Sigmoid colon (tissue), 7 donors: Measurements from ENCODE around the gene TCF7L2. TPM values are rescaled to one million over a fixed set of nuclear protein-coding genes. Genes with fewer than 3 reads are reported as not detected.

ENCODE experiments used
- DNase-seq: peaks from one replicate; pipeline ENCODE4 v3.0.0-alpha.2; 2019
- H3K27ac ChIP-seq, 4 donors: fragments of 200-600 bp; sonication (generic); one replicate each; pipeline ENCODE4 v1.5.1; 2016 to 2019; ENCODE audit warnings: mild to moderate bottlenecking in 1 of 4
- H3K27me3 ChIP-seq, 3 donors: fragments of 200-600 bp; sonication (generic); one replicate each; pipeline ENCODE4 v1.5.1; 2019; ENCODE audit warnings: mild to moderate bottlenecking in 1 of 3
- H3K36me3 ChIP-seq, 4 donors: fragments of 200-600 bp; sonication (generic); one replicate each; pipeline ENCODE4 v1.5.1; 2016 to 2019
- H3K4me1 ChIP-seq, 4 donors: fragments of 200-600 bp; sonication (generic); one replicate each; pipeline ENCODE4 v1.5.1; 2017 to 2019
- H3K4me3 ChIP-seq, 4 donors: fragments of 200-600 bp; sonication (generic); one replicate each; pipeline ENCODE4 v1.5.1; 2017 to 2019; ENCODE audit warnings: mild to moderate bottlenecking in 2 of 4, moderate library complexity in 1 of 4
- H3K9me3 ChIP-seq, 4 donors: fragments of 200-600 bp in 3 of 4; sonication (generic) in 3 of 4; one replicate each; pipeline versions ENCODE4 v1.5.1 to v1.6.1; 2013 to 2019
- CTCF ChIP-seq, 4 experiments: fragments of 450-650 bp in 3 of 4; fragments of 200-600 bp in 1 of 4; IDR thresholded peaks; one replicate each; pipeline ENCODE4 v1.5.1; 2016 to 2019; ENCODE audit warnings: antibody characterized with exemption in 4 of 4, mild to moderate bottlenecking in 3 of 4, moderate library complexity in 2 of 4
- EP300 ChIP-seq, 4 donors: sonication (generic); formaldehyde crosslinking; IDR thresholded peaks; one replicate each; pipeline ENCODE4 v1.6.1; 2017; ENCODE audit warnings: antibody characterized with exemption in 4 of 4
- POLR2A ChIP-seq, 2 donors: fragments of 450-650 bp; IDR thresholded peaks; one replicate each; pipeline ENCODE4 v1.6.1; 2016; ENCODE audit warnings: antibody characterized with exemption in 2 of 2, mild to moderate bottlenecking in 2 of 2, moderate library complexity in 2 of 2
- POLR2AphosphoS5 ChIP-seq, 4 donors: sonication (generic); formaldehyde crosslinking; IDR thresholded peaks; one replicate each; pipeline ENCODE4 v1.6.1; 2017; ENCODE audit warnings: antibody characterized with exemption in 4 of 4
- WGBS, 2 donors: extraction: QIAGEN DNeasy Blood & Tissue Kit; methylation state at CpG; one replicate each; pipeline ENCODE4 v1.1.7; 2013; 5-methylcytosine and 5-hydroxymethylcytosine counted together
- intact Hi-C: fragments of 100-400 bp; cut with DNase I; formaldehyde crosslinking; loops from one replicate; pipeline ENCODE4 v1.15.1; 2023
- polyA plus RNA-seq, 3 donors: library from polyadenylated mRNA; stranded (reverse); fragments of 200-250 nt; gene quantifications; one replicate each; pipeline ENCODE4 v1.2.3, GENCODE V29; 2013
- total RNA-seq, 4 donors: library from RNA; depleted of rRNA; stranded (reverse); fragments of >200 nt; gene quantifications; one replicate each; pipeline ENCODE4 v1.1.0, GENCODE V29; 2016
- donor health status: healthy with polysubstance abuse.
- donor health status: Bipolar disorder and iron deficiency.
- donor health status: healthy.

Gene TCF7L2
- total and polyA plus RNA-seq, 7 donors: 15.3 to 40.4 (median 30.0) TPM

- Histone ChIP-seq H3K27me3 (no peaks in the 10 kb centered on the region), H3K9me3 (no peaks in the 10 kb centered on the region), H3K36me3 (no peaks in the 10 kb centered on the region), H3K27ac (no peak overlapping the region), H3K4me3 (no peak overlapping the region), H3K4me1 (peaks cover 0 to 69% (median 57%) of the 10 kb centered on the region in 4 donors)
- intact Hi-C loops: no loop called here
- TF ChIP-seq POLR2AphosphoS5 (IDR thresholded peaks at IDR 0.05) (no peak), CTCF (IDR thresholded peaks at IDR 0.05) (no peak), EP300 (IDR thresholded peaks at IDR 0.05) (no peak), POLR2A (IDR thresholded peaks at IDR 0.05) (no peak)
- 97% methylated on average over 6 of the region's 6 CpGs for WGBS, 2 donors
- no peak for DNase-seq
Measured at GRCh38 chr10:113025487-113025886, 75.4 kb downstream of the TCF7L2 start.

DNA sequence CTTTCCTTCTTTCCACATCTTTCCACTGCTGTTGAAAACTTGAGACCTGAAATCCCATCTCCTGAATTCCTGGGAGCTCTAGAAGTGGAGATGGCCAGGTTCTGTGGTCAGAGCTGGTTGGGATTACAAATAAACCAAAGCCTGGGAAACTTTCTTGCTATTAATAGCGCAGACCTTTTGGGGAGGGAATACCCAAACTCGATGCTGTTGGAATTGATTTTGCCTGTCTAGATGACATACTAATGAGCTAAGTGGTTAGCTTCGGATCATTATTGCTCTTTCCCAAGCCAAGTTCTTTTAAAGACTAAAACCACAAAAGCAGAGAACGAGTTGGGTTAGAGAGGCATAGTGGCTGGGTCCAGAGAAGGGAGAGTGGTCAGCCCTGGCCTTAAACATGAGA lies 76.6 kb downstream of the TCF7L2 start:
- Histone ChIP-seq H3K36me3 (no peaks in the 10 kb centered on the region), H3K4me3 (no peak overlapping the region), H3K27ac (peak overlapping the region in 3 of 4 donors; percentile 2 to 35 (median 3)), H3K9me3 (no peaks in the 10 kb centered on the region), H3K27me3 (no peaks in the 10 kb centered on the region), H3K4me1 (peaks cover 0 to 69% (median 54%) of the 10 kb centered on the region in 4 donors)
- no peak for DNase-seq
- WGBS, 2 donors: 76 to 89% methylated on average over 4 of the region's 4 CpGs
- TF ChIP-seq POLR2A (IDR thresholded peaks at IDR 0.05): no peak
- no peak for TF ChIP-seq EP300 (IDR thresholded peaks at IDR 0.05)
- TF ChIP-seq CTCF (IDR thresholded peaks at IDR 0.05): no peak
- no peak for TF ChIP-seq POLR2AphosphoS5 (IDR thresholded peaks at IDR 0.05)
- intact Hi-C loops: no loop called here

GRCh38 chr10:113027230-113027573 lies 77.2 kb downstream of the TCF7L2 start:
- Histone ChIP-seq H3K27me3 (no peaks in the 10 kb centered on the region), H3K27ac (peak overlapping the region; percentile 2 to 49 (median 36)), H3K4me1 (peaks cover 0 to 68% (median 49%) of the 10 kb centered on the region in 4 donors), H3K9me3 (no peaks in the 10 kb centered on the region), H3K36me3 (no peaks in the 10 kb centered on the region), H3K4me3 (no peak overlapping the region)
- intact Hi-C loops: no loop called here
- no peak for TF ChIP-seq POLR2A (IDR thresholded peaks at IDR 0.05)
- no peak for TF ChIP-seq EP300 (IDR thresholded peaks at IDR 0.05)
- no peak for TF ChIP-seq POLR2AphosphoS5 (IDR thresholded peaks at IDR 0.05)
- TF ChIP-seq CTCF (IDR thresholded peaks at IDR 0.05): no peak
- 11 to 16% methylated on average over 2 of the region's 2 CpGs for WGBS, 2 donors
- DNase-seq: no peak

GRCh38 chr10:113027574-113028455 lies 77.8 kb downstream of the TCF7L2 start:
- WGBS, 2 donors: 34 to 38% methylated on average over 15 of the region's 15 CpGs
- no peaks in the 10 kb centered on the region for H3K36me3 ChIP-seq
- H3K9me3 ChIP-seq: no peaks in the 10 kb centered on the region
- DNase-seq: peak; percentile 33
- H3K27me3 ChIP-seq: no peaks in the 10 kb centered on the region
- no peak for TF ChIP-seq EP300 (IDR thresholded peaks at IDR 0.05)
- no peak for TF ChIP-seq CTCF (IDR thresholded peaks at IDR 0.05)
- TF ChIP-seq POLR2A (IDR thresholded peaks at IDR 0.05): no peak
- H3K4me3 ChIP-seq: no peak overlapping the region
- intact Hi-C loops: no loop called here
- peaks cover 0 to 61% (median 47%) of the 10 kb centered on the region in 4 donors for H3K4me1 ChIP-seq
- H3K27ac ChIP-seq: peak overlapping the region; percentile 35 to 49 (median 40)
